ENCODE results near the gene CNOT9.

DNA sequence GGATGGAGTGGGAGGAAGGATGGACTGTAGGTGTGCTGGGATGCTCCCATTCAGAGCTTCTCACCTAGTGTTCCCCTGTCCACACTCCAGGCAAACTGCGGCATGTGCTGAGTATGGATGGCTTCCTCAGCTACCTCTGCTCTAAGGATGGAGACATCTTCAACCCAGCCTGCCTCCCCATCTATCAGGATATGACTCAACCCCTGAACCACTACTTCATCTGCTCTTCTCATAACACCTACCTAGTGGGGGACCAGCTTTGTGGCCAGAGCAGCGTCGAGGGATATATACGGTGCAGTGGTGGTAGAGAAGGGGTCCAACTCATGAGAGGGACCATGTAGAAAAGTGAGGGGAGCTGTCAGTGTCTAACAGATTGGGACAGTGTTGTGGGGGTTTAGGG, 59.3 kb downstream of the CNOT9 start:
- no peak for TF ChIP-seq EZH2 (IDR thresholded peaks at IDR 0.05; ENCODE audit: low read depth)
- TF ChIP-seq, protein P1, sequence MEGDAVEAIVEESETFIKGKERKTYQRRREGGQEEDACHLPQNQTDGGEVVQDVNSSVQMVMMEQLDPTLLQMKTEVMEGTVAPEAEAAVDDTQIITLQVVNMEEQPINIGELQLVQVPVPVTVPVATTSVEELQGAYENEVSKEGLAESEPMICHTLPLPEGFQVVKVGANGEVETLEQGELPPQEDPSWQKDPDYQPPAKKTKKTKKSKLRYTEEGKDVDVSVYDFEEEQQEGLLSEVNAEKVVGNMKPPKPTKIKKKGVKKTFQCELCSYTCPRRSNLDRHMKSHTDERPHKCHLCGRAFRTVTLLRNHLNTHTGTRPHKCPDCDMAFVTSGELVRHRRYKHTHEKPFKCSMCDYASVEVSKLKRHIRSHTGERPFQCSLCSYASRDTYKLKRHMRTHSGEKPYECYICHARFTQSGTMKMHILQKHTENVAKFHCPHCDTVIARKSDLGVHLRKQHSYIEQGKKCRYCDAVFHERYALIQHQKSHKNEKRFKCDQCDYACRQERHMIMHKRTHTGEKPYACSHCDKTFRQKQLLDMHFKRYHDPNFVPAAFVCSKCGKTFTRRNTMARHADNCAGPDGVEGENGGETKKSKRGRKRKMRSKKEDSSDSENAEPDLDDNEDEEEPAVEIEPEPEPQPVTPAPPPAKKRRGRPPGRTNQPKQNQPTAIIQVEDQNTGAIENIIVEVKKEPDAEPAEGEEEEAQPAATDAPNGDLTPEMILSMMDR (conservative IDR thresholded peaks at IDR 0.05): no peak

All from PC-9 (cell line).